Left renal cortex interstitium (tissue), 4 donors: Measurements from ENCODE around the gene PRIMA1. TPM values are rescaled to one million over a fixed set of nuclear protein-coding genes. Genes with fewer than 3 reads are reported as not detected.

Experiments used
- DNase-seq, 4 donors: peaks; one replicate each; pipeline ENCODE4 v3.0.0-alpha.2; 2013; ENCODE audit warnings: low read depth in 4 of 4, low spot score in 2 of 4, missing footprints in 1 of 4
- polyA plus RNA-seq, 4 donors: library from polyadenylated mRNA; unstranded; fragments of 120-200 nt; gene quantifications; one replicate each; pipeline ENCODE4 v1.2.1, GENCODE V29; 2013; ENCODE audit not compliant: insufficient read length in 4 of 4

The PRIMA1 gene
- polyA plus RNA-seq, 4 donors, result 1.1 to 1.5 (median 1.3) TPM

DNA sequence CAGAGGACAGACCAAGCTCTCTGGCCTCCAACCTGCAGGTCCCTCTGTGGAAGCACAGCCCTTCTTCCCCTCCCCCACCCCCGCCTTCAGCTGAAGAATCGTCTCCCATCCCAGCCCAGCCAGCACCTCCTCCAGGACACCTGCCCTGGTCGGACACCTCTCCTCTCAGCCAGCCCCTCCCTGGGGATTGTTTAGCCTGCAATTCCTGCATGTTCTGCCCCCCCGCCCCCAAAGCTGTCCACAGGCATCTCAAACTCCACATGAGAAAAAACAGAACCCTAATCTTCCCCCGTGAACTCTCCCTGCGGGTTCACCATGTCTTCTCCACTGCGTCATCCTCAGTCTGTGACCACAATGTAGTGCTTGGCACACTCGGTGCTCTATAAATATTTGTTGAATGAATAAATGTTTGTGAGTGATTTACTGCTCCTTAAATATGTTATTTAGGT lies 24.1 kb downstream of the PRIMA1 start:
- no peak for DNase-seq

DNA sequence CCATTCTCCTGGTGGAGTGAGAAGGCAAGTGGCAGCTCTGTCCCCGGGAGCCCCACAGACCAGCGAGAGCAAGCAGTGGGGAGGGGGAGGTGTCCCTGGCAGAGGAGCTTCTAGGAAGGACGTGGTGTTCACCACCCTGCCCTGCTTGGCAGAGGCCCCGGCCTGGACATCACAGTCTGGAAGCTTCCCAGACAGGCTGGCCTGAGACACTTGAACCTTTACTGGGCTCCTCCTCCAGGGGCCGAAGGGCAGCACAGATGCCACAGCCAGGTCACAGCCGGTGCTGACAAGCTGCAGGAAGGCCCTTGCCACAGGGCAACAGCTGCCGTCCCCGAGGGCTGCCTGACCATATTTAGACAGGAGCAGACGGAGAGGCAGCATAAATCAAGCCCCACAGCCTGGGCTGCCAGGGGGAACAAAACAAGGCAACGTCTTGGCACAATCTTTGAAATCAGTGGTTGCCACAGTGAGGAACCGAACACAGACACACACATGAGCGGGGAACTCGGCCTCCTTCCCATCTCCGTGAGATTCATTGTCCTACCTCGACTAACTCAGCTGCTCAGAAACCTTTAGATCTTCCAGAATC lies 28.5 kb downstream of the PRIMA1 start:
- no peak for DNase-seq

DNA sequence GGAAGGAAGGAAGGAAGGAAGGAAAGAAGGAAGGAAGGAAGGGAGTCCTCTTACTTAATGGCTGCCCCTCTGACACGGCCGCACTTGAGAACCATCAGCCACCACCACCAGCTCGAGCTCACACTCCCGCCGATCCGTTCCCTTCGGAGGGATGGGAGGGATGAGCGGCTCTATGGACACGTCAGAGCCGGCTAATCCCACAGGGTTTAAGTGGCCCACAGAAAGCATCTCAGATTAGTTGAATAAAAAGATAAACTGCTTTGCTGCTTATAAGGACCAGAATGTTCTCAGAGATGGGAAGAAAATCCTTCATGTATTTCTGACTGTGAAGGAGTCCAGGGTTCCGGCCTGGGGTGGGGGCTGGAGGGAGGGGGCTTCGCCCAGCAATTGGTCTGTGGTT lies 31.1 kb downstream of the PRIMA1 start:
- DNase-seq, result no peak

DNA sequence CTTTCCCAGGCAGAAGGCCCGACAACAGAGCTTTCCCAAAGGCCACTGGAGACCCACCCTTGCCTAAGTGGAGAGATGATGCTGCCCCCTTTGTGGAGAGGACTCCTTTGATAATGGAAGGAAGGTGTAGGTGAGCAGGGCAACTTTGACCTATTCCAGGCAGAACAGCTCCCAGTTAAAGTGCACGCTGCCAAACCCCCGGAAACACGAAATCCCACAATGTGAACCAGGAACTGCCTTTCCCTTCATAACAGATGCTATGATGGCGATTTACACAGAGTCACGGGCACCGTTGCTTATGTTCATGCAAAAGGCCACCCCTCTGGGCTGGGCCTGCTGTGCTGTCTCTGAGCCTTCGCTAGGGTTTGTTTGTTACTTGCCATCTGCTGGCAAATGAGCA lies 34.6 kb downstream of the PRIMA1 start:
- no peak for DNase-seq

DNA sequence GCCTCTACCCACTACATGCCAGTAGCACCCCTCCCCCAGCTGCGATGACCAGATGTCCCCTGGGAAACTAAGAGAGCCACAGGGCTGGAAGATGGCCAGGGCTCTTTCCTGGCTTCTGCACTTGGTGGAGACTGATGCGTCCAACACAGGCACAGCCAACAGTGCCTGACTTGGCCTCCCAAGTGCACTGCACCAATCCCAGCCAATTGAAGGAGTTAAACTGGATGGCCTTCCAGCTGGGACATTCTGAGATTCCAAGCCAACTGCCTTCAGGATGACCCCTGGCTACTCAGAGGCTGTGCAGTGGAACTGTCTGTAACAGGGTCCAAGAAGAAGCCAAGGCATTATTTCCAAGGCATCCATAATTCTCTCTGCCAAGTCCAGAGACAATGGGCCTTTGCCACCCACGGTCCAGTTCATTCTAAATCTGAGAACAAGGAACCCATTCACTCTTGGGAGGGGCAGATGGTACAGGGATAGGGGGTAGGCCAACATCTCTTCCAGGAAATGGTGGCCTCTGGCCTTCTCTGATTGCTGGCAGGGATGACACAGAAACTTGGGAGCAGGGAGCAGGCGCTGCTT lies 35.2 kb downstream of the PRIMA1 start:
- DNase-seq, result no peak

DNA sequence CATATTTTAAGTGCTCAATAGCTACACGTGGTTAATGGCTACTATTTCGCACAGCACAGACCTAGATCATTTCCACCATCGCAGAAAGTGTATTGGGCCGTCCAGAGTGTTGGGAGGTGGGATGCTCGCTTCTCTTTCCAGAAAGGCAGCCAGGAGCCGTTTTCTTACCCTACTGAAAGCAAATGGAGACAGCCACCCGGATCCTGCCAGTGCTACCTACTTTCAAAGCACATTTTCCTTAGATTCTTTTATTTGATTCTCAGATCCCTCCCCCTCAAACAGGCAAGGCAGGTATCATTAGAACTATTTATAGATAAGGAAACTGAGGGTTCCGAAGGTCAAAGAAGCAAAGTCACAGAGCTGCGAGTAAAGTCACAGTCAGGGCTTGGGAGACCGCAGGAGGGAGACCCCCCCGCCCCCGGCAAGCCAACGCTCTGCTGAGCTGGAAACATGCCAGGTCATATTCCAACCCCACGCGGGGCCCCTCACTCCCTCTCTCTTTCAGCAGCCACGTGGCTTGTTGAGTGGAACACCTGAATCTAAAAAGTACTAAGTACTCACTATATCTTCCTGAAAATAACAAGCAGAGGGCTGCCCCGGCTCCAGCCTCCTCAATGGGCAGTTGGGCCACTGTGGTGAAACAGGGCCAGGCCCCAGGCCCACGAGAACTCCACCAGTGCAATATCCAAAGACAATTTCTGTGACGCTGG lies 36.2 kb downstream of the PRIMA1 start:
- no peak for DNase-seq

DNA sequence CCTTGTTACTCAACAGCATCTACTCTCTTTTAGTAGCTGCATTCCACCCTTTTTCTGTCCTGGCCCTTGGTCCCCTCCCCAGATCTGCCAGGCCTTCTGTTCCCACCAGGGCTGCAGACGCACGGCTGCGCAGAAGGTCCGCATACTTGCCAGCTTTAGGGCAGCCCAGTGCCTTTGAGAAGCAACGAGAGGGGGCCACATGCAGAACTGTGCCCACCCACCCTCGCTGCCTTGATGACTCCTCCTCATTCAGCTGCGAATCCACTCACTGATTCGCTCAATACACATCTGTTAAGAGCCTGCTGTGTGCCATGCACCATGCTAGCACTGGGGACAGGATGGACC lies 39.2 kb downstream of the PRIMA1 start:
- DNase-seq, result no peak

DNA sequence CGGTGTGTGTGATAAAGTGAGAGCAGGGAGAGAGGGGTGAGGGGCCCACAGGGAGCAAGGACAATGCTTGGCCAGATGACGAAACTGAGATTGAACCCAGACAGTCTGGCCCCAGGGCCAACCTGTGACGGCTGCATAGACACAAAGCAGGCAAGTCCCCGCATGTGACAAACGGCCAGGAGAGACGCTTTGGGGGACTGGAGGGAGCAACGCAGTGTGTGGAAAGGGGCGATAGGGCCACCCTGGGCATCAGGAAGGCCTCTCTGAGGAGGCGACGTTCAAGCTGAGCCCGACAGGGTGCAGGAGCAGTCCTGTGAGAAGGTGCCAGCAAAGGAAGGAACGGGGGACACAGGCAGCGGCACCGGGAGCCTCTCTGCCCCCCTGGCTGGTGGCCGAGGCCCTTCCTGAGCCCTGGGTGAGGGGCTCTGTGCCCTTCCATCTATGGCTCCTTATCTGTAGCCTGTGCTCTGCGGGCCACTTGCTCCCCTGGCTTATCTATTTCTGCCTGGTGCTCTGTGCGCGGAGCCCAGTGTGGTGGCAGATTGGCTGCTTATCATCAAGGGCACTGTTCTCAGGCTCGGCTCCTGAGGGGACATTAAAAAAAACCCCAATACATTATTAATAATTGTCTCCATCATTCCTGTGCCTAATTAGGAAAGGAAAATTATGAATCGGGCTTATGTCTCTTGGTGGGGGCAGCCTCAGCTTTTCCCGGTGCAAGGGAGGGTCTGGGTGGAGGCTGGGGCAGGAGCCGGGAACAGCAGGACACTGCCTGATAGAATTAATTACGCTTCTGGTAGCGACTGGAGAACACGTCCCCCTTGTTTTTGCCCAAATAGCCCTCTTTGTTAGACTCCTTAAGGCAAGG lies 39.8 kb downstream of the PRIMA1 start:
- DNase-seq, result no peak

DNA sequence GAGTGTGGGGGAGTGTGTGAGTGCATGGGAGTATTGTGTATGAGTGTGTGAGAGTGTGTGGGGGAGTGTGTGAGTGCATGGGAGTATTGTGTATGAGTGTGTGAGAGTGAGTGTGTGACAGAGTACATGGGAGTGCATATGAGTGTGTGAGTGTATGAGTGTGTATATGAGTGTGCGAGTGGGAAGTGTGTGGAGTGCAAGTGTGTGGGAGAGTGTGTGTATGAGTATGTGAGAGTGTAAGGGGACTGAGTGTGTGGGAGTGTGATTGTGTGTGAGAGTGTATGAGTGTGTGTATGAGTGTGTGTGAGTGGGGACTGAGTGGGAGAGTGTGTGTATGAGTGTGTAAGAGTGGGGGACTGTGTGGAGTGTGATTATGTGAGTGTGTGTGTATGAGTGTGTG lies 40.7 kb downstream of the PRIMA1 start:
- no peak for DNase-seq

DNA sequence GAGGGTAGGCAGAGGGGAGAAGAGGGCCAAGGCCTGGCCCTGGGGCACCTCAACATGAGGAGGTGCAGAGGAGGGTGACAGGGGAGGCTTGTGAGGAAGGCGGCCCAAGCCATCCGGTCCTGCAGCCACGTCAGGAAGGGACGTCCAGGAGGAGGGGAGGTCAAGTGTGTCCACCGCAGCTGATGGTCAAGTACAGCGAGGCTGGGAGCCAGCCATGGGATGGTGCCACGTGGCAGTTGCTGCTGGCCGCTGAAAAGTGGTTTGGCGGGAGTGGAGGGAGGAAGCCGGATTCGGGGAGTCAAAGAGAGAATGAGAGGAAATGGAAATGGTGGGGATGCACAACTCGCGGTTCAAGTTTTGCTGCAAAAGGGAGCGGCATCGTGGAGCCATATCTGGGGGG lies 41.2 kb downstream of the PRIMA1 start:
- DNase-seq, result no peak

DNA sequence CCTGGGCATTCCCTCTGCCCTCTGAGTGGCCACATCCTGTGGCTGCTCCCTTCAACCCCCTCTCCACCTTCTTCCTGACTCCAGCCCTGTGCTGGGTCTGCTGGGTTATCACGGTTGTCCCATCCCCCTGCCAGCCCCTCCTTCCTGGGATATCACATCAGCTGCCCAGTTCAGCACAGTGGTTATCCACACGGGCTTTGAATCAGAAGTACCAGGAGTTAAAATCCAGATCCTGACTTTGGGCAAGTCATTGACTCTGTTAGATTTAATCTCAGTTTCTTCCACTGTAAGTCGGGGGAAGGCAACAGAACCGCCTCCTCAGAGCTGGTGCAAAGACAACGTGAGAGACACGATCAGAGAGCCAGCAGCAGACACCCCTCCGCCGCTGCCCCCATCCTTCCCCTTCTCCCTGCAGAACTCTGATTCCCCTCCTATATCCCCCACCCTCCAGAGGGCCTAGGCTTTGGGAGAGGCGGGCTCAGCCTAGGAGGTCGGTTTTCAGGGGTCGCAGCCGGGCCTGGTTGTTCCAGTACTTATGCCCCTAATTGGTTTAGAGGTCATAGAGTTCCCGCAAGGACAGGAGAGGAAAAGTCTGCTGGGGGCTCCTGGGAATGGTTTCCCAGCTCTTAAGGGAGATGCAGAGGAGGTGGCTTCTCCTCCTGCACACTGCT lies 42.5 kb downstream of the PRIMA1 start:
- no peak for DNase-seq

DNA sequence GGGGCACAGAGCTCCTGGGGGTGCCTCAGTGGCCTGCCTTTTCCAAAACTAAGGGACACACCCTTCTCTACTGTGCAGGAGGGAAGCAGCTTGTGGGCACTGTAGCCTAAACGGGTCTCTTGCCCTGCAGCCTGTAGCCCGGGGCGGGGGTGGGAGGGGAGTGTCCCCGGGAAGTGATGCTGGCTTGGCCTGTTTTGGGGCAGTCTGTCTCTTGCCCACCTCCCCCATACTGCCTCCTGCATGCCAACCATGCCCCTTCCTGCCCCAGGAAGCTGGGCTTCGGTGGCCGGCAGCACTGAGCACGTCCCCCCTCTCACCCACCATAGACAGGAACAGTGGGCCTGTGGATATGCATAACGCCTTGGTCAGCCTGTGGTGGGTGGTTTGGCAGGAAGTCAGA lies 43.4 kb downstream of the PRIMA1 start:
- no peak for DNase-seq

DNA sequence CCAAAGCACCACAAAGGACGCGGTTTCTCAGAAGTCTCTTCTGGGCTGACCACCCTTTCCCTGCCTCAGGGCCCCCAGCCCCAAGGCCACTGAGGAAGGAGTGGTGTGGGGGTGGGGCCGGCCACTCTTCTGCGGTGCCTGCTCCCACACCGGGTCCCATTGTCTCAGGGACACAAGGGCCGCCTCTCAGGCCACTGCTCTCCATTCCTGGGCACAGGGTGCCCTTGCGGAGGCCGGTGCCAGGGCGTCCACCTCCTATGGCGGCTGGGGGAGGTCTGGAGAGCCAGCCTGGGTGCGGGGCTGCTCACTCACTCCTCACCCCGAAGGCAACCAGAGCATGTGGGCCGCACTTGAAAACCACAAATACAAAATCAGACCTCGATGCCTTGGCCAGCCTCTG lies 44.1 kb downstream of the PRIMA1 start:
- DNase-seq, result no peak

DNA sequence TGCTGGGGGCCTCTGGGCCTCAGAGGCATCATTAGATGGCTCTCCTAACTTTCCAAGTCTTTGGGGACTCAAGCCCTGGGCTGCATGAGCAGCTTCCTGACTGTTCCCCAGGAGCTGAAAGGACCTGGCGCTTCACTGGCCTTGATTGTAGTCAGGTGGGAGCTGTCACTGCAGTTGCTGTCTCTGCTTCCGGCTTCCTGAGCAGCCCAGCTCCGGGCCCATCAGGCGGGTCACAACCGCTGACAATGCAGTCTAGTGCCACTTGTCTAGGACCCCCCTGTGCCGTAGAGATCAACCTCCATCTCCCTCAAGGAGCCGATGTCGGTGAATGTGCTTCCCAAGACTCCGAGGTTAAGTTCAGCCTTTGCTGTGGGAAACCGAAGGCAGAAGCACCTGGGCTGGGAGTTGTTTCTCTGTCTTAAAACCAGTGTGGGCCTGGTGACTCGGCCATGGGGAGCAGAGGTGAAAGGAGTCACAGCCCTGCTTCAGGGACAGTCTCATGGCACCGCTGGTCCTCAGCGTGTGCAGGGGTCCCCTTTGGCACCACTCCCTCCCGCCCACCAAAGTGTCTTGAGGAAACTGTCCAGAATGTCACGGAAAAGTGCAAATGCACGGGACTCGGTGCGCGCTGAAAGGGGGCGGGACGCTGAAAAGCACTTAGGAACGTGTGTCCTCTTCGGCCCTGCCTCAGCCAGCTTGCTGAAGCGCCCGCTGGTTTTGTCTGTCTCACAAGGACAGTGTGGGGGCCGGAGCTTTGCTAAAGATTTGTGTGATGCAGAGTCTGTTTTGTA lies 44.8 kb downstream of the PRIMA1 start:
- DNase-seq, result no peak

DNA sequence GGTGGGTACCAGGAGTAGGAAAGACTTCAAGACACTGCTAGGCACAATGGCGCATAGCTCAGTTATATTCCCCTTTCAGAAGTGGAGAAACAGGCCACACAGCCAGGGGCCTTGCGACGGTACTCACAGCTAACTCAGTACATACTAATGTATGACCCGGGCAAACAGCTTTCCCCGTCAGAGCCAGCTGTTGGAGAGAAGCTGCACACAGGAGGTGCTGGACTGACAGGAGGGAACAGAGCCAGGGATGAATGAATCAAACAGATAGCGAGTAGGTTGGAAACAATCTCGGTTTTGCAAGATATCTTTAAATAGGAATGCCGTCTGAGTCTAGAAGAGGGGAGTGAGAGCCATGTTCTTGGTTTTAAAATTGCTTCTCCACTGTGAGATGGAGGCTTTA lies 45.5 kb downstream of the PRIMA1 start:
- DNase-seq, result no peak

DNA sequence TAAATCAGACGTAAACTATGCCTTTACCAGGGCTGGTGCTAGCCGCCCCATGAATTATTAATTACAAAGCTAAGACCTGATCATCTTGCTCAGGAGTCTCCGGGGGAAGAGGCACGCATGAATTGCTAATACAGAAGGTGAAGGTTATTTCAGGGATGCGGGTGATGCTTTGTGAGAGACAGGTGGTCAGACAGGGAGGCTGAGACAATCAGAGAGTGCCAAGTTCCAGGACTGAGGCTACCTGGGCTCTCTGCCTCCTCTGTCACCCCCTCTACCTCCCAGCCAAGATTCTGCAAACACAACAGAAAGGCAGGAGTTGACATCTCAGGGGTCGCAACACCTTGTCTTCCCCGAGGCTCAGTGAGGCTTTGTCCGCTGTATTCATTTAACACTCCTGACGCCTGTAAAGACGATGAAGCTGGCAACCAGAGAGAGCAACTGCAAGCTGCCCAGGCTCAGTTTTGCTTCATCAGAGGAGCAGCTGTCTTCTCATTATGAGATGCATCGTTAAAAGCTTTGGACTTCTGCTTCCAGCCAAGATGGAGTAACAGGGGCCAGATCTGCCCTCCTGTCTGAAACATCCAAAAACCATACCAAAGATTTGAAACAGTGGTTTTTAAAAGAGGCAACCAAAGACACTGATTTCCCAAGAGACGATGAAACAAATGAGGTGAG lies 46.6 kb downstream of the PRIMA1 start:
- no peak for DNase-seq

DNA sequence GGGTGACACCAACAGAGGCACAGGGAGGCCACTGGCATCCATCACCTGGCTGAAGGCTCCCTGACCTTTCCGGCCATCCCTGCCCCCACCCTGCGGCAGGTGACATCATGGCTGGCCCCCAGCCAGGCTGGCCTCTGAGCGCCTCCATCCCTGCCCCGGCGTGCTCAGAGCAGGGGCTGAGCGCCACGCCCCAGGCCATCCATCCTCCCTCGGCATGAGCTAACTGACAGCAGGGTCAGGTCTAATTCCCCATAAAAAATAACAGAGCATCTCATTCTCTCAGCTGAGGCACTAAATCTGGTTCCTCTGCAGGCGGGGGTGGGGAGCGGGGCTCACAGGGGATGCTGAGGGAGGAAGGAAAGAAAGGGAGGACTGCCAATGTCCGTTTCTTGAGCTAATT lies 50.7 kb downstream of the PRIMA1 start:
- DNase-seq, result no peak

DNA sequence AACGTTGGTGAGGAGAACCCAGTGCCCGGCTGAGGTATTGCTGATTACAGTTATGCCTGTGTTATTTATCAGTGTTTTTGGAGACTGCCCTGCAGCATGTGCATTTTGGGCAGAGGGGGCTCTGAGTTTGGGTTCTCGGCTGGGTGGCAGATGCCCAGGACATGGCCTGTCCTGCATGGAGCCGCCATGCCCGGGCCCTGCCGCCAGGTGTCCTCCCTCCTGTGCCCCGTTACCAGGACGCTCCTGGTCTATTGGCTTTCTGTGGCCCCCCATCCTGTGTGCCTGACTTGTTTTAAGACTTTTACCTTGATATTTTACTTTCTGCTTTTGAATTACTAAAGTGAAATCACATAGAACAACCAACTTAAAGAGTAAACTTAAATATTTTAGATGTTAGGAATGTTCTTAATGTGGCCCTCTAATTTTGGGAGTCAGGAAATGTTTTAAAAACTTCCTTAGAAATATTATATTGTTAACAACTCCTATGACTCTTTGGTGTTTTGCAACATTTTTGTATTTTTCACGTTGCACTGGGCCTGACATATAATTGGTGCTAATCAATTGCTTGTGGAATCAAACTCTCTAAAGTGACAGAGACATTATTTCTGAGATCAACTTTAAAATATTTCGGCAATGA lies 51.8 kb downstream of the PRIMA1 start:
- DNase-seq, result no peak

DNA sequence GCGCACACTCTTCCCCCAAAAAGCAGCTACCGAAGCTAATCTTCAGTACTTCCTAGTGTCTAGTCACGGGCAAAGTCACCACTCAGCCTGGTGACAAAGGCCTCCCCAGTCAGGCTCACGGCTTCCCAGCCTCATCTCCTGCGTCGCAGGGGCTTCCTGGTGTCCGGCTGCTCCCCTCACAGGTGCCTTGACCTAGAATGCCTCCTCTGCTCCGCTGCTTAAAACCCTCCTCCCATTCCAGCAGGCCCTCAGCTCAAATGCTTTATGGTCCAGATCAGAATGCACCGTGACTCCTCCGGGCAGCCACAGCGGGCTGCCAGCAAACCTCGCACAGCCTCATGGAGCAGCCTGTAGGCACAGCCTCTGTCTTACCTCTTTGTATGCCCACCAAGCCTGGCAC lies 53.1 kb downstream of the PRIMA1 start:
- no peak for DNase-seq
